DMS153 treated with DMSO at 0.1 percent for 48 hours (cell line): ENCODE data around the gene TTC34.

Experiments
- DNase-seq: peaks from one replicate; lab custom pipeline; 2025; ENCODE audit not compliant: unreplicated experiment; lab: John Stamatoyannopoulos, UW

The TTC34 gene

GRCh38 chr1:2607641-2608091 is 193.8 kb downstream of the TTC34 start:
- DNase-seq = no peak

GRCh38 chr1:2606881-2607621 is 194.4 kb downstream of the TTC34 start:
- no peak for DNase-seq

GRCh38 chr1:2606396-2606880 is 195.1 kb downstream of the TTC34 start:
- DNase-seq = no peak

GRCh38 chr1:2605509-2606395 is 195.7 kb downstream of the TTC34 start:
- DNase-seq = no peak

- no peak for DNase-seq
These were observed 196.5 kb downstream of the TTC34 start for GRCh38 chr1:2604844-2605508.

- DNase-seq = no peak
These were observed 197.2 kb downstream of the TTC34 start for GRCh38 chr1:2604156-2604843.

- DNase-seq = no peak
These were observed 197.9 kb downstream of the TTC34 start for GRCh38 chr1:2603521-2604155.

GRCh38 chr1:2602866-2603520 is 198.5 kb downstream of the TTC34 start:
- DNase-seq = no peak

GRCh38 chr1:2602311-2602835 is 199.1 kb downstream of the TTC34 start:
- DNase-seq = no peak

GRCh38 chr1:2601721-2602303 is 199.7 kb downstream of the TTC34 start:
- no peak for DNase-seq

GRCh38 chr1:2598329-2598931 is 203.1 kb downstream of the TTC34 start:
- DNase-seq = no peak

GRCh38 chr1:2597441-2598328 is 203.8 kb downstream of the TTC34 start:
- no peak for DNase-seq

- peak; percentile 86 for DNase-seq
These were observed 204.8 kb downstream of the TTC34 start for GRCh38 chr1:2596530-2597333.

- no peak for DNase-seq
These were observed 205.5 kb downstream of the TTC34 start for GRCh38 chr1:2595812-2596529.

- DNase-seq = no peak
These were observed 206.2 kb downstream of the TTC34 start for GRCh38 chr1:2595261-2595811.

GRCh38 chr1:2594641-2595131 is 206.8 kb downstream of the TTC34 start:
- DNase-seq = no peak
